ENCODE data around the gene PRMT1.
"Not testable (repeated sequence)": the region's sequence is repeated elsewhere in the genome, so short reads cannot be mapped to it uniquely, and the experiment has no call there.

Gene PRMT1

GRCh38 chr19:49688531-49689132 is 11.6 kb downstream of the PRMT1 start:
- DNase-seq (ENCODE audit: low read depth) = no peak

DNA sequence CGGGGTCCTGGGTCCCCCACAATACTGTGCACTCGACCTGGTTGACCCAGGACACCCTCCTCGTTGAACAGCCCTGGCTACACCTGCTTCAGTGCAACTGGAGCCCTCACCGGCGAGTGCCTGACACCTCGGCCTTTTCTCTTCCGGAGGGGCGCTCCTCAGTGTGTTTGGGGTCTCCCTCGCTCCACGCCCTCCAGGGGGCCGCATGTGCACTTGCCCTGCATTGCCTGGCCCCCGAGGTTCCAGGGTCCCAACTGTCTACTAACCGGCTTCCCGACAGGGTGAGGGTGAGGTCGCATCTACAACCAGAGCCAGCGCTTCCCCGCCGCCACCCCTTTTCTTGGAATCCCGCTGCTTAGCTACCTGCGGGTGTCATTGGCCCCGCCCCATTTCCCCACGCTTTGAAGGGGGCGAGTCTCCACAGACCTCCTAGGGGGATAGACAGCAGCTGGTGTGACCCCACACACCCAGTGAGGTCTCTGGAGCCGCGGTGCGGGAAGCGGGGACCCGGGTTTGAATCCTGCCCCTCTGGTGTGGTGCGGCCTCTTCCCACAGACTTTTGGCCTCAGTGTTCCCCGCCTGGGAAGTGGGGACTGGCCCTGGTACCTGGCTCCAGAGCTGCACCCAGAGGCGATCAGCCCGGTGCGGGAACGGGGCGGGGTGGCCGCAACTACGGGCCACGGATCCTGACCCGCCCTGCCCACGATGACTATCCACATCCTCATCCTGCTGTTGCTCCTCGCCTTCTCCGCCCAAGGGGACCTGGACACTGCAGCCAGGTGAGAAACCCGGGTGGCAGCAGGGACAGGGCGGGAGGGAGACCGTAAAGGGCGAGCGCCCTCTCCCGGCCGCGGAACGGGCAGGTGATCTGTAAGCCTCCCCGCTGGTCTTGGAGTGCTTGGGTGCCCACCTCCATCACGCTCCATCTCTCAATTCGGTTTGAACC is 12.3 kb downstream of the PRMT1 start, which contains the start of gene ADM5:
Gene ADM5, plus strand, starts transcription at position 462 of the 946 bp plus-strand sequence. Its CDS starts 244 bp downstream, at position 706.
- no peak for DNase-seq (ENCODE audit: low read depth)

DNA sequence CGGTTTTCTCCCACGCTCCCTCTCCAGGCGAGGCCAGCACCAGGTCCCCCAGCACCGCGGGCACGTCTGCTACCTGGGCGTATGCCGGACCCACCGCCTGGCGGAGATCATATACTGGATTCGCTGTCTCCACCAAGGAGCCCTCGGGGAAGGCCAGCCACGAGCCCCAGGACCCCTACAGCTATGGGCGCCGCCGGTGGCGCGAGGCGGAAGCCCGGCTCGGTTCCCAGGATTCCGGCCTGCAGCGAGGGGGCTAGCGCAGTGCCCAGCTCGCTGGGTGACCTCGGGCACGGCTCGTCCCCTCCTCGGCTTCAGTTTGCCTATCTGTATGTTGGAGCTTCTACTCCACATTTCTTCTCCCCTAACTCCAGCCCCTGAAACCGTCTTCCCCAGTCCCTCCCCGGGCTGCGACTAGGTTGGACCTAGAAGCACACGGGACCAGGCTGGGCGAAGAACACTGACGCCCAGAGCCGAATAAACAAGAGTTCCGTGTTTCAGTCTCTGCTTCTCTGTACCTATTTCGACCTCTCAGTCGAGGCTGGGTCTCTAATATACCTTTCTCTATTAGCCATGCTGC is 13.1 kb downstream of the PRMT1 start:
- no peak for DNase-seq (ENCODE audit: low read depth)

GRCh38 chr19:49690656-49691242 is 13.7 kb downstream of the PRMT1 start, which contains the start of gene CPT1C:
Gene CPT1C (plus strand): TSS chr19:49691116. CDS start chr19:49692253, 1,137 bp downstream.
- DNase-seq (ENCODE audit: low read depth) = no peak

DNA sequence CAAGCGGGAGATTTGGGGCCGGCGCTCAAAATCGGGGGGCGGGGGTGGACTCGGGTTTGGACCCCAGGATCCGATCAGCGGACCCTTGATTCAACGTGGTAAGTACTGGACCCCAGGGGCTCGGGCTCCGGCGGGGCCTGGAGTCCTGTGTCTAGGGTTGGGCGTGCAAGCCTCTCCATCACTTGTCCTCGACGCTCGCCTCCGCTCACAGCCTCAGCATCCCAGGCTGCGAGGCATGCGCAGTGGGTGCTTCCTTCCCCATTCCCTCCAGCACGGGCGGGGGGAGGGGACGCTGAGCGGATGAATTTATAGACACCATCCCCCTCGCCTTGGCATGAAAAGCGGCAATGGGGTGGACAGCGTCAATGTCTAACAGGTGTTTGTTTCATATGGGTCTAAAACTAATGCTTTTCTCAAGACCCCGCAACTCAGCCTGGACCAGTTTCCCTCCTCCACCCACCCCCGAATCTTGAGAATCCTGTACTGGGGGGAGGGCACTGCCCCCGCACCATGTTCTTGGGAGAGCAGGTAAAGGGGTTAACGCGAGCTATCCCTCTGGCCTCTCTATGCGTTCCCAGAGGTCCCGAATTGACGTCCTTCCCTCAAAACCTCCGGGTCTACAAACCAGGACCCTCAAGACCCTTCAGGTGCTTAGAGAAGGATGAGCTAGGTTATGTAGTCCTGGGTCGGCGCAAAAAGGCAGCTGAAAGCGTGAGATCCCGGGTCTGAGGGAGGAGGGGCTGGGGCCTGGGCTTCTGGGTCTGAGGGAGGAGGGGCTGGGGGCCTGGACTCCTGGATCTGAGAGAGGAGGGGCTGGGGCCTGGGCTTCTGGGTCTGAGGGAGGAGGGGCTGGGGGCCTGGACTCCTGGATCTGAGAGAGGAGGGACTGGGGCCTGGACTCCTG is 14.4 kb downstream of the PRMT1 start:
- DNase-seq (ENCODE audit: low read depth) = peak; percentile 48

DNA sequence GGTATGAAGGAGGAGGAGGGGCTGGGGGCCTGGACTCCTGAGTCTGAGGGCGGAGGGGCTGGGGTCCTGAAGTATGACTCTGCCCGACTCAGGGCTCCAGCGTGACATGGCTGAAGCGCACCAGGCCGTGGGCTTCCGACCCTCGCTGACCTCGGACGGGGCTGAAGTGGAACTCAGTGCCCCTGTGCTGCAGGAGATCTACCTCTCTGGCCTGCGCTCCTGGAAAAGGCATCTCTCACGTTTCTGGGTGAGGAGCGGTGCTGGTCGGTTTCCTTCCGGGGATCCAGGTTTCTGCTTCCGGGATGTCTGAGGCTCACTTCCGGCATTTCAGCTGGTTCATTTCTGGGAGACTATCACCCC is 15.1 kb downstream of the PRMT1 start:
- DNase-seq (ENCODE audit: low read depth) = no peak

DNA sequence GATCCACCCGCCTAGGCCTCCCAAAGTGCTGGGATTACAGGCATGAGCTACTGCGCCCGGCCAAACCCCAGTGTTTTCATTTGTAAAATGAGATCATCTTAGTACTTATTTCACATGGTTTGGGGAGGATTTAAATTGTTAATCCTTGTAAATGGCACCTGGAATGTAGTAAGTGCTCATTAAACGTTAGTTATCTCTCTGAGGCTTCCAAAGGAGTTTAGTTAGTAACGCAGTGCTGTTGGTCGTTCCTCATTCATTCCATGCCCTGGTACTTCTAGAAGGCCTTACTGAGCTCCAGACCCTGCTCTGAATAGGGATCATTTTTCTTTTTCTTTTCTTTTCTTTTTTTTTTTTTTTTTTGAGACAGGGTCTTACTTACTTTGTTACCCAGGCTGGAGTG is 19.0 kb downstream of the PRMT1 start:
- no peak for DNase-seq (ENCODE audit: low read depth)

DNA sequence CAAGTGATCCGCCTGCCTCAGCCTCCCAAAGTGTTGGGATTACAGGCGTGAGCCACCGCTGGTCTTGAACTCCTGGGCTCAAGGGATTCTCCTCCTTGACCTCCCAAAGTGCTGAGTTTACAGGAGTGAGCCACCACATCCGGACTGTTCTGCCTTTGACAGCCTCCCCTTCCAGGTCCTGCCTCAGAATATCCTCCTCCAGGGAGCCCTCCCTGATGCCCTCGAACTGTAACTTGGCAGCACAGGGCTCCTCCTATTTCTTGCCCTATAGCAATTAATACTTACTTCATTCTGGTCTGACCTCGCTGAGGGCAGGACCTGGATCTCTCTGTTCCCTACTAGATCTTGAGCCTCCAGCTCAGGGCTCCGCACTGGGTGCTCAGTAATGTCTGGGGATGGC is 19.8 kb downstream of the PRMT1 start:
- DNase-seq (ENCODE audit: low read depth) = no peak

DNA sequence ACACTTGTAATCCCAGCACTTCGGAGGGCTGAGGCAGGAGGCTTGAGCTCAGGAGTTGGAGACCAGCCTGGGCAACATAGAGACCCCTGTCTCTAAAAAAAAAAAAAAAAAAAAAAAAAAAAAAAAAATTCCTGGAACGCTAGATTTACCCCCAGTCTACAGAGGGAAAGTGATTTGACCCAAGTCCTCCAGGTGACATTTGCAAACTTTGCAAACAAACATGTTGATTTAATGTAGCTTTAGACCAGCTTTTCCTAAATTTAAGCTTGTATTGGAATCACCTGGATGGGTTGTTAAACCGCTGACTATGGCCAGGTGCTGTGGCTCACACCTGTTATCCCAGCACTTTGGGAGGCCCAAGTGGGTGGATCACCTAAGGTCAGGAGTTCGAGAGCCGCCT is 22.3 kb downstream of the PRMT1 start:
- DNase-seq (ENCODE audit: low read depth) = no peak

DNA sequence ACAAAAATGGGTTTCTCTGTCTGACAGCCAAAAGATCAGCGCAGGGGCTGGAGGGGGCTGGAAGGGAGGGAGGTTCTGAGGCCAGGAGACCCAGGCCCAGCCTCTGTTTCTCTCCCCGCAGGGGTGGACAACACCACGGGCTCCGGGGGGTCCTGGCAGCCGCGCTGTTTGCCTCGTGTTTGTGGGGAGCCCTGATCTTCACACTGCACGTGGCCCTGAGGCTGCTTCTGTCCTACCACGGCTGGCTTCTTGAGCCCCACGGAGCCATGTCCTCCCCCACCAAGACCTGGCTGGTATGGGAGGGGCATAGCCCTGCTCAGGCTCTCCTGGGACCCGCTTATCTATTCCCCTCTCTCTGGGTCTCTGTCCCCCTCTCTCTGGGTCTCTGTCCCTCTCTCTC is 23.5 kb downstream of the PRMT1 start:
- no peak for DNase-seq (ENCODE audit: low read depth)

- DNase-seq (ENCODE audit: low read depth) = no peak
These were observed 24.3 kb downstream of the PRMT1 start for GRCh38 chr19:49701271-49701786.

- DNase-seq (ENCODE audit: low read depth) = no peak
These were observed 28.0 kb downstream of the PRMT1 start for GRCh38 chr19:49704888-49705642.

DNA sequence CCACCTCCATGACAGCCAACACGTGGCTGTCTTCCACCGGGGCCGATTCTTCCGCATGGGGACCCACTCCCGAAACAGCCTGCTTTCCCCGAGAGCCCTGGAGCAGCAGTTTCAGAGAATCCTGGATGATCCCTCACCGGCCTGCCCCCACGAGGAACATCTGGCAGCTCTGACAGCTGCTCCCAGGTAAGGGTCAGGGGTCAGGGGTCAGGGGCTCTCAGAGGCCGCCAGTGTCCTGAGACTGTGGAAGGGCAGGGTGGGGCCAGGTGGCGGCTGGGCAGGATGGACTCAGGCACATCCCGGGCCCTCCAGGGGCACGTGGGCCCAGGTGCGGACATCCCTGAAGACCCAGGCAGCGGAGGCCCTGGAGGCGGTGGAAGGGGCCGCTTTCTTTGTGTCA is 28.8 kb downstream of the PRMT1 start:
- DNase-seq (ENCODE audit: low read depth) = no peak

- DNase-seq (ENCODE audit: low read depth) = no peak
These were observed 33.4 kb downstream of the PRMT1 start for GRCh38 chr19:49710372-49710951.

GRCh38 chr19:49712397-49712859 is 35.4 kb downstream of the PRMT1 start:
- DNase-seq (ENCODE audit: low read depth) = peak; percentile 34

DNA sequence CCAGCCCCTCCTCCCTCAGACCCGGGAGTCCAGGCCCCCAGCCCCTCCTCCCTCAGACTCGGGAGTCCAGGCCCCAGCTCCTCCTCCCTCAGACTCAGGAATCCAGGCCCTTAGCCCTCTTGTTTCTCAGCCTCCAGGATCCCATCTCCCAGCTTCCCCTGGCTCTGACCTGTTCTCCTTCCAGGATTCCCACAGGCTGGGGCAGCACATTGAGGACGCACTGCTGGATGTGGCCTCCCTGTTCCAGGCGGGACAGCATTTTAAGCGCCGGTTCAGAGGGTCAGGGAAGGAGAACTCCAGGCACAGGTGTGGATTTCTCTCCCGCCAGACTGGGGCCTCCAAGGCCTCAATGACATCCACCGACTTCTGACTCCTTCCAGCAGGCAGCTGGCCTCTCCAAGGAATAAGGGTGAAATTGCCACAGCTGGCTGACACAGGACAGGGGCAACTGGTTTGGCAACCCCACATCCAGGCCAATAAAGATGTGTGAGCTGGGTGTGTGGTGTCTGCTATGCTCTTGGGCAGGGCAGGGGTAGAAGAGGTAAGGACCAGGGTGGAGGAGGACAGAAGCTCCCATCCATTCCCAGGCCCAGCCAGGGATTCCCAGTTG is 36.3 kb downstream of the PRMT1 start:
- DNase-seq (ENCODE audit: low read depth) = no peak

DNA sequence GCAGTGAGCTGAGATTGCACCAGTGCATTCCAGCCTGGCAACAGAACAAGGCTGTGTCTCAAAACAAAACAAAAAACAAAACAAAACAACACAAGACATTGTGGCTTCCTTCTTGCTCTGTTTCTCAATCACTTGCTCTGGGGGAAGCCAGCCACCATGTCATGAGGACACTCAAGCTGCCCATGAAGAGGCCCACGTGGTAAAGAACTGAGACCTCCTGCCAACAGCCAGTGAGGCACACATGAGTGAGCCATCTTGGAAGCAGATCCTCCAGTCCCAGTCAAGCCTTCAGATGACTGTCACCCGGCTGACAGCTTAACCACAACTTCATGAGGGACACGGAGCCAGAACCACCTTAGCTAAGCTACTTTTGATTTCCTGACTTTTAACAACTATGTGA is 39.1 kb downstream of the PRMT1 start:
- no peak for DNase-seq (ENCODE audit: low read depth)

GRCh38 chr19:49718511-49718910 is 41.4 kb downstream of the PRMT1 start:
- DNase-seq (ENCODE audit: low read depth) = no peak

DNA sequence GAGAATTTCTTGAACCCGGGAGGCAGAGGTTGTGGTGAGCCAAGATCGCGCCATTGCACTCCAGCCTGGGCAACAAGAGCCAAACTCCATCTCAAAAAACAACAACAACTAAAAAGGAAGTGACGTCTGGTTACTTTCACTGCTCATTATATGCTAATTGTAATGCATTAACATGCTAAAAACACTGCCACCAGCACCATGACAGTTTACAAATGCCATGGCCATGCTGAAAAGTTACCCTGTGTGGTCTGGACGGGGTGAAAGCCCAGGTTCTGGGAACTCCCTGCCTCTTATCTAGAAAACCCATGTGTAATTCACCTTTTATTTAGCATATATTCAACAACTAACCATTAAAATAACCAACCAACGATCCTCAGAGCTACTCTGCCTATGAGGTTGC is 41.9 kb downstream of the PRMT1 start:
- DNase-seq (ENCODE audit: low read depth) = no peak

DNA sequence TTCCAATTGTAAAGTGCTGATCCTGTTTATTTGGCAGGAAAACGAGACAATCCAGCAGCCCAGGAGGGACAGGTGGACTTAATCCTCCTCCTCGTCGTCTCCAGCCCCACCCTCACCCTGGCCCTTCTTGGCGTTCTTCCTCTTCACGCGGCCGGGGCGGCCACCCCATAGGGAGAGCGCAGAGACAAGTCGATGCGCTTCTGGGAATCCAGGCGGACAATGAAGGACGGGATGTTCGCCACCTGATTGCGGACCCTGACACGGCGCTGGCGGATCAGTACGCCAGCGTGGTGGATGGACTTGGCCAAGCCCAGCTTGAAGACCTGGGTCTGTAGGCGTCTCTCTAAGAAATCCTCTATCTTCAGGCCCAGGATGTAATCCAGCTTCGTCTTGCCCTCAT is 42.3 kb downstream of the PRMT1 start:
- not testable (repeated sequence) for DNase-seq (ENCODE audit: low read depth)

Data from non-pigmented ciliary epithelial cell (primary cell).